H9 (cell line): ENCODE measurements around the gene OOSP4B. TPM values are rescaled to one million over a fixed set of nuclear protein-coding genes. Genes with fewer than 3 reads are reported as not detected.

Experiments used
- DNase-seq: peaks from one replicate; pipeline ENCODE4 v3.0.0-alpha.2; 2017
- H2AFZ ChIP-seq: one replicate; pipeline ENCODE4 v1.6.1; 2013; ENCODE audit warnings: mild to moderate bottlenecking, low read length, control low read depth, moderate library complexity
- H2AK5ac ChIP-seq: 2 replicates; pipeline ENCODE4 v1.6.1; 2013; ENCODE audit warnings: low read length, control low read depth, mixed read lengths; ENCODE audit not compliant: insufficient read length
- H2BK120ac ChIP-seq: one replicate; pipeline ENCODE4 v1.6.1; 2013; ENCODE audit warnings: low read depth, mild to moderate bottlenecking, low read length, control low read depth, inconsistent platforms; ENCODE audit not compliant: poor library complexity, severe bottlenecking
- H2BK12ac ChIP-seq: 2 replicates; pipeline ENCODE4 v1.6.1; 2013; ENCODE audit warnings: low read length, control low read depth, mixed read lengths, low read depth; ENCODE audit not compliant: insufficient read length
- H2BK15ac ChIP-seq: 2 replicates; pipeline ENCODE4 v1.6.1; 2013; ENCODE audit warnings: low read depth, low read length, control low read depth
- H2BK20ac ChIP-seq: one replicate; pipeline ENCODE4 v1.6.1; 2013; ENCODE audit warnings: low read depth, mild to moderate bottlenecking, low read length, control low read depth, inconsistent platforms; ENCODE audit not compliant: poor library complexity, severe bottlenecking
- H2BK5ac ChIP-seq: 2 replicates; pipeline ENCODE4 v1.6.1; 2013; ENCODE audit warnings: low read length, control low read depth, mixed read lengths; ENCODE audit not compliant: insufficient read length
- H3K14ac ChIP-seq: 2 replicates; pipeline ENCODE4 v1.6.1; 2013; ENCODE audit warnings: low read length, control low read depth; ENCODE audit not compliant: insufficient read depth
- H3K18ac ChIP-seq: 2 replicates; pipeline ENCODE4 v1.6.1; 2013; ENCODE audit warnings: low read depth, mild to moderate bottlenecking, mixed read lengths, low read length, control low read depth; ENCODE audit not compliant: insufficient read length
- H3K23ac ChIP-seq: 2 replicates; pipeline ENCODE4 v1.6.1; 2013; ENCODE audit warnings: low read length, control low read depth, mixed read lengths, low read depth; ENCODE audit not compliant: insufficient read length
- H3K23me2 ChIP-seq: 2 replicates; pipeline ENCODE4 v1.6.1; 2013; ENCODE audit warnings: low read depth, mild to moderate bottlenecking, mixed read lengths, low read length, control low read depth; ENCODE audit not compliant: insufficient read length, poor library complexity, severe bottlenecking
- H3K27ac ChIP-seq: 2 replicates; pipeline ENCODE4 v1.5.1; 2013; ENCODE audit warnings: low read length, control low read depth, mixed read lengths, low read depth; ENCODE audit not compliant: insufficient read length
- H3K27me3 ChIP-seq: 2 replicates; pipeline ENCODE4 v1.6.1; 2013; ENCODE audit warnings: low read length, control low read depth, inconsistent platforms; ENCODE audit not compliant: insufficient read depth
- H3K4ac ChIP-seq: 2 replicates; pipeline ENCODE4 v1.6.1; 2013; ENCODE audit warnings: low read depth, mild to moderate bottlenecking, control low read depth, inconsistent platforms, low read length, moderate library complexity
- H3K4me1 ChIP-seq: 2 replicates; pipeline ENCODE4 v1.6.1; 2013; ENCODE audit warnings: low read length, control low read depth, inconsistent platforms; ENCODE audit not compliant: insufficient read depth
- H3K4me2 ChIP-seq: 2 replicates; pipeline ENCODE4 v1.6.1; 2013; ENCODE audit warnings: low read length, control low read depth, mixed read lengths; ENCODE audit not compliant: insufficient read length, insufficient read depth
- H3K56ac ChIP-seq: 2 replicates; pipeline ENCODE4 v1.6.1; 2013; ENCODE audit warnings: low read depth, mild to moderate bottlenecking, mixed read lengths, low read length, control low read depth; ENCODE audit not compliant: insufficient read length
- H3K79me1 ChIP-seq: 2 replicates; pipeline ENCODE4 v1.6.1; 2013; ENCODE audit warnings: low read depth, mild to moderate bottlenecking, moderate library complexity, low read length, control low read depth, inconsistent platforms; ENCODE audit not compliant: insufficient read depth, poor library complexity, severe bottlenecking
- H3K79me2 ChIP-seq: 2 replicates; pipeline ENCODE4 v1.6.1; 2013; ENCODE audit warnings: low read length, control low read depth, inconsistent platforms; ENCODE audit not compliant: insufficient read depth
- H3K9ac ChIP-seq: 2 replicates; pipeline ENCODE4 v1.6.1; 2013; ENCODE audit warnings: low read length, control low read depth, mixed read lengths; ENCODE audit not compliant: insufficient read length; ENCODE audit errors: extremely low read depth
- H3K9me3 ChIP-seq: one replicate; pipeline ENCODE4 v1.6.1; 2013; ENCODE audit warnings: low read depth, low read length, inconsistent platforms; ENCODE audit not compliant: control insufficient read depth
- H3T11ph ChIP-seq: one replicate; pipeline ENCODE4 v1.6.1; 2013; ENCODE audit warnings: mild to moderate bottlenecking, low read length, control low read depth, inconsistent platforms
- H4K20me1 ChIP-seq: one replicate; pipeline ENCODE4 v1.6.1; 2013; ENCODE audit not compliant: control insufficient read depth, insufficient read length, insufficient read depth
- H4K5ac ChIP-seq: 2 replicates; pipeline ENCODE4 v1.6.1; 2013; ENCODE audit warnings: low read depth, mild to moderate bottlenecking, mixed read lengths, low read length, control low read depth; ENCODE audit not compliant: insufficient read length
- H4K8ac ChIP-seq: replicated peaks from 2 replicates; pipeline ENCODE4 v1.6.1; 2013; ENCODE audit warnings: low read length, control low read depth, mixed read lengths, low read depth; ENCODE audit not compliant: insufficient read length
- H4K91ac ChIP-seq: 2 replicates; pipeline ENCODE4 v1.6.1; 2013; ENCODE audit warnings: low read depth, mild to moderate bottlenecking, moderate library complexity, mixed read lengths, low read length, control low read depth; ENCODE audit not compliant: insufficient read length
- H3K27ac Mint-ChIP-seq, 3 experiments: 2 replicates in 2 of 3; 3 replicates in 1 of 3; pipeline ENCODE4 v1.8.0; 2020 to 2021; ENCODE audit warnings: mixed read lengths in 3 of 3, mild to moderate bottlenecking in 1 of 3, moderate library complexity in 1 of 3
- H3K27me3 Mint-ChIP-seq: 2 replicates; pipeline ENCODE4 v1.8.0; 2021; ENCODE audit warnings: low read depth, mild to moderate bottlenecking, moderate library complexity, mixed read lengths
- H3K36me3 Mint-ChIP-seq, 3 experiments: 2 replicates in 2 of 3; 3 replicates in 1 of 3; pipeline ENCODE4 v1.8.0; 2020 to 2021; ENCODE audit warnings: low read depth in 3 of 3, mixed read lengths in 3 of 3; ENCODE audit not compliant: insufficient read depth in 1 of 3
- H3K4me1 Mint-ChIP-seq, 2 experiments: 2 replicates each; pipeline ENCODE4 v1.8.0; 2020; ENCODE audit warnings: mixed read lengths in 2 of 2
- H3K4me3 Mint-ChIP-seq, 2 experiments: 2 replicates in 1 of 2; 3 replicates in 1 of 2; pipeline ENCODE4 v1.8.0; 2020 to 2021; ENCODE audit warnings: mild to moderate bottlenecking in 2 of 2, mixed read lengths in 2 of 2, moderate library complexity in 1 of 2
- H3K9me3 Mint-ChIP-seq, 2 experiments: 2 replicates in 1 of 2; 3 replicates in 1 of 2; pipeline ENCODE4 v1.8.0; 2020; ENCODE audit warnings: mild to moderate bottlenecking in 2 of 2, mixed read lengths in 2 of 2, moderate library complexity in 1 of 2
- CTCF ChIP-seq: fragments of 200-600 bp; sonication (generic); conservative IDR thresholded peaks from 3 replicates; pipeline ENCODE4 v1.8.0; 2021; ENCODE audit warnings: antibody characterized with exemption, mild to moderate bottlenecking
- WGBS: extraction: QIAGEN DNeasy Blood & Tissue Kit; methylation state at CpG from one replicate; pipeline ENCODE4 v1.1.7; 2013; ENCODE audit warnings: missing lambda C conversion rate, low lambda C conversion rate, mixed read lengths; ENCODE audit not compliant: insufficient read length; ENCODE audit errors: extremely low coverage; 5-methylcytosine and 5-hydroxymethylcytosine counted together
- total RNA-seq: library from RNA; stranded (reverse); gene quantifications from 2 replicates; pipeline ENCODE4 v1.2.1, GENCODE V29; 2021

Gene OOSP4B
- total RNA-seq, 1 experiment from 2014 or later: not detected

- Histone ChIP-seq H2BK15ac (no peak overlapping the region), H2BK12ac (no peak overlapping the region), H2AFZ (no peak overlapping the region), H4K5ac (no peak overlapping the region), H3K27me3 (no peaks in the 10 kb centered on the region), H2BK5ac (no peak overlapping the region), H3T11ph (no peak overlapping the region), H3K4ac (no peak overlapping the region), H3K23me2 (no peaks in the 10 kb centered on the region), H3K4me1 (no peaks in the 10 kb centered on the region), H3K79me2 (no peaks in the 10 kb centered on the region), H3K27ac (no peak overlapping the region), H3K9me3 (no peaks in the 10 kb centered on the region), H3K9ac (no peak overlapping the region), H3K14ac (no peak overlapping the region), H3K79me1 (no peaks in the 10 kb centered on the region), H3K23ac (no peak overlapping the region), H4K20me1 (no peaks in the 10 kb centered on the region), H4K8ac (no peak overlapping the region), H3K4me2 (no peak overlapping the region), H3K18ac (no peak overlapping the region), H4K91ac (no peak overlapping the region), H3K56ac (no peak overlapping the region), H2BK20ac (no peak overlapping the region), H2BK120ac (no peak overlapping the region), H2AK5ac (no peak overlapping the region)
- TF ChIP-seq CTCF: no peak
- WGBS: no CpG with 5 or more reads among the region's 3 CpGs
- no peaks in the 10 kb centered on the region for H3K4me1 Mint-ChIP-seq
- H3K36me3 Mint-ChIP-seq: peaks cover 0 to 5% (median 0%) of the 10 kb centered on the region in 3 experiments; a peak in 1 of 7 replicates
- no peak overlapping the region for H3K27ac Mint-ChIP-seq
- H3K27me3 Mint-ChIP-seq: no peaks in the 10 kb centered on the region; the same call in 1 of the 2 replicates
- H3K9me3 Mint-ChIP-seq: peaks cover 2 to 6% of the 10 kb centered on the region in 2 experiments; a peak in 2 of 5 replicates
- H3K4me3 Mint-ChIP-seq: no peak overlapping the region
- DNase-seq: no peak
Observed at GRCh38 chr11:60080535-60080934, 63.6 kb downstream of the OOSP4B start.

Other genes starting within 250 kb of the OOSP4B start
- gene MRPL16, start 206.4 kb upstream of the OOSP4B start, total RNA-seq: 84.5 and 87.1 TPM in 2 replicates
- not detected in 2 replicates for gene CBLIF, start 171.7 kb upstream of the OOSP4B start, total RNA-seq
- gene TCN1, start 150.7 kb upstream of the OOSP4B start, total RNA-seq: not detected in 2 replicates
- not detected in 2 replicates for gene OOSP3, start 138.4 kb upstream of the OOSP4B start, total RNA-seq
- gene OOSP1, start 78.7 kb upstream of the OOSP4B start, total RNA-seq: not detected in 2 replicates
- gene OOSP4A, start 53.1 kb upstream of the OOSP4B start, total RNA-seq: not detected in 2 replicates
- gene OOSP2, start 23.2 kb downstream of the OOSP4B start, total RNA-seq: not detected in 2 replicates
- not detected in 2 replicates for gene MS4A3, start 39.5 kb downstream of the OOSP4B start, total RNA-seq
- not detected in 2 replicates for gene MS4A2, start 71.5 kb downstream of the OOSP4B start, total RNA-seq
- gene MS4A6A, start 165.9 kb downstream of the OOSP4B start, total RNA-seq: not detected in 2 replicates
- gene MS4A4E, start 226.0 kb downstream of the OOSP4B start, total RNA-seq: 0.42 TPM in 1 of 2 replicates, not detected in the other